ENCODE results near the gene CARNS1. TPM values are rescaled to one million over a fixed set of nuclear protein-coding genes. Genes with fewer than 3 reads are reported as not detected.

Gene CARNS1
- total RNA-seq, 2 experiments from 2014 or later, result 9.9 to 10.0 TPM

- Histone ChIP-seq H3K27me3 (ENCODE audit: control insufficient read depth in 1 of 2, insufficient read depth in 2 of 2, low read length in 2 of 2) (peaks cover 6 to 10% of the 10 kb centered on the region in 2 experiments), H3K36me3 (ENCODE audit: insufficient read depth, low read length) (no peaks in the 10 kb centered on the region), H3K4me3 (ENCODE audit: low read length) (no peak overlapping the region), H3K9me3 (ENCODE audit: control insufficient read depth in 1 of 2, insufficient read depth in 1 of 2, low read length in 2 of 2) (no peaks in the 10 kb centered on the region), H3K4me1 (ENCODE audit: insufficient read depth, low read length) (peaks cover 34% of the 10 kb centered on the region), H3K27ac (ENCODE audit: low read depth in 1 of 2, low read length in 2 of 2) (no peak overlapping the region)
- Mint-ChIP-seq H3K9me3 (no peaks in the 10 kb centered on the region), H3K4me3 (no peak overlapping the region), H3K27ac (no peak overlapping the region), H3K36me3 (ENCODE audit: low read depth) (no peaks in the 10 kb centered on the region), H3K4me1 (ENCODE audit: low read depth) (peaks cover 16% of the 10 kb centered on the region), H3K27me3 (peaks cover 20% of the 10 kb centered on the region)
- ChIA-PET POLR2A (interaction anchor here (0.5 to 4.0 kb wide), 3 partner anchors 27 to 272 kb away, joined by 3 to 56 read pairs (median 4); partner anchors contain the start of genes POLD4 and SSH3), CTCF (interaction anchor here (6.0 kb wide), 1 partner anchor 26 kb away, joined by 241 read pairs; the partner anchor contains the start of gene POLD4)
- DNase-seq (no peak), ATAC-seq (ENCODE audit: poor library complexity) (no peak)
- intact Hi-C loops (cut with DNase I, micrococcal nuclease), result loop anchor here (5.0 to 10.0 kb wide), 3 partner anchors 32 to 422 kb away; partner anchors contain the start of genes KDM2A (in 1 of the 2) and PC (in 1 of the 2)
- TF ChIP-seq CTCF (IDR thresholded peaks at IDR 0.05), result no peak
Observed at GRCh38 chr11:67379061-67380058, 36.1 kb upstream of the CARNS1 start.

GRCh38 chr11:67381244-67381972, 34.1 kb upstream of the CARNS1 start:
- ATAC-seq (ENCODE audit: poor library complexity) (no peak), DNase-seq (no peak)
- intact Hi-C loops (cut with DNase I, micrococcal nuclease), result loop anchor here (5.0 to 10.0 kb wide), 3 partner anchors 34 to 424 kb away; partner anchors contain the start of genes KDM2A (in 1 of the 2) and PC (in 1 of the 2)
- H3K4me1 Mint-ChIP-seq (ENCODE audit: low read depth), result peaks cover 12% of the 10 kb centered on the region
- H3K9me3 ChIP-seq (ENCODE audit: control insufficient read depth in 1 of 2, insufficient read depth in 1 of 2, low read length in 2 of 2), result no peaks in the 10 kb centered on the region
- peaks cover 13% of the 10 kb centered on the region for H3K27me3 Mint-ChIP-seq
- H3K27ac Mint-ChIP-seq, result no peak overlapping the region
- no peaks in the 10 kb centered on the region for H3K9me3 Mint-ChIP-seq
- peaks cover 2 to 4% of the 10 kb centered on the region in 2 experiments for H3K27me3 ChIP-seq (ENCODE audit: control insufficient read depth in 1 of 2, insufficient read depth in 2 of 2, low read length in 2 of 2)
- no peak overlapping the region for H3K4me3 ChIP-seq (ENCODE audit: low read length)
- H3K27ac ChIP-seq (ENCODE audit: low read depth in 1 of 2, low read length in 2 of 2), result no peak overlapping the region
- H3K4me3 Mint-ChIP-seq, result no peak overlapping the region
- H3K4me1 ChIP-seq (ENCODE audit: insufficient read depth, low read length), result peaks cover 15% of the 10 kb centered on the region
- no peaks in the 10 kb centered on the region for H3K36me3 ChIP-seq (ENCODE audit: insufficient read depth, low read length)
- H3K36me3 Mint-ChIP-seq (ENCODE audit: low read depth), result no peaks in the 10 kb centered on the region
- POLR2A ChIA-PET, result interaction anchor here (0.6 to 4.0 kb wide), 10 partner anchors 8 to 63 kb away, joined by 3 to 56 read pairs (median 6); partner anchors contain the start of genes CLCF1, POLD4 and TBC1D10C
- no peak for TF ChIP-seq CTCF (IDR thresholded peaks at IDR 0.05)
- CTCF ChIA-PET, result interaction anchor here (1.1 to 6.0 kb wide), 15 partner anchors 8 to 142 kb away, joined by 3 to 241 read pairs (median 11); partner anchors contain the start of genes CLCF1, POLD4, PPP1CA and RAD9A
